ENCODE results near the gene SESN2.

DNA sequence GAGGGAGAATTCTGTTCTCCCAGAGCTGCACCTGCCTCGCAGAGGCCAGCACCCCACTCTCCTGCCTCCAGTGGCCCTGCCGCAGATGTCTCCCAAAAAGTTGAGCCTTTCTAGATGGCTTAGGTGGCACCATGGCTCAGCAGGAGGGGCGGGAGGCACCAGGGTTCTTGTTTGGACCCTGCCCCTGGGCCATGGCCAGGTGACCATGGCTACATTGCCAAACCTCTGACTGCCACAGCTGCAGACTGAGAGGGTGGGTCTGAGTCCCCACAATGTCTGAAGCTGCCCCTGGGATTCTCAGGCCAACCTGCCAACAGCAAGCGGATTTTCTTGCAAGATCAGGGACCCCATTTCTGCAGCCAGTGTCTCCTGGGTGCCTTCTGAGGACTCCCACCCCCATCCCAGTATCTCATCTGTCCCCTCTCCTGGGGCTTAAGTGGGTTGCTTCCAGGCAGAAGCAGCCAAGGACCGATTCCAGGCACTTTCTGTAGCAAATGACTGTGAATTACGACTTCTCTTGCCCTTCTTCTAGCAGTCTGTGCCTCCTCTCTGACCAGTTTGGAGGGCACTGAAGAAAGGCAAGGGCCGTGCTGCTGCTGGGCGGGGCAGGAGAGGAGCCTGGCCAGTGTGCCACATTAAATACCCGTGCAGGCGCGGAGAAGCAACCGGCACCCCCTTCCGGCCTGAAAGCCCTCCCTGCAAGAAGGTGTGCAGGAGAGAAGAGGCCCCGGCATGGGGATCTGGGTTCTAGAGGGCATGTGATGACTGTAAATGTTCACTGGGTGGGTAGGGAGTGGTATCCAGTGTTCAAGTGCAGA lies 22.5 kb downstream of the SESN2 start:
- TF ChIP-seq, protein P1, sequence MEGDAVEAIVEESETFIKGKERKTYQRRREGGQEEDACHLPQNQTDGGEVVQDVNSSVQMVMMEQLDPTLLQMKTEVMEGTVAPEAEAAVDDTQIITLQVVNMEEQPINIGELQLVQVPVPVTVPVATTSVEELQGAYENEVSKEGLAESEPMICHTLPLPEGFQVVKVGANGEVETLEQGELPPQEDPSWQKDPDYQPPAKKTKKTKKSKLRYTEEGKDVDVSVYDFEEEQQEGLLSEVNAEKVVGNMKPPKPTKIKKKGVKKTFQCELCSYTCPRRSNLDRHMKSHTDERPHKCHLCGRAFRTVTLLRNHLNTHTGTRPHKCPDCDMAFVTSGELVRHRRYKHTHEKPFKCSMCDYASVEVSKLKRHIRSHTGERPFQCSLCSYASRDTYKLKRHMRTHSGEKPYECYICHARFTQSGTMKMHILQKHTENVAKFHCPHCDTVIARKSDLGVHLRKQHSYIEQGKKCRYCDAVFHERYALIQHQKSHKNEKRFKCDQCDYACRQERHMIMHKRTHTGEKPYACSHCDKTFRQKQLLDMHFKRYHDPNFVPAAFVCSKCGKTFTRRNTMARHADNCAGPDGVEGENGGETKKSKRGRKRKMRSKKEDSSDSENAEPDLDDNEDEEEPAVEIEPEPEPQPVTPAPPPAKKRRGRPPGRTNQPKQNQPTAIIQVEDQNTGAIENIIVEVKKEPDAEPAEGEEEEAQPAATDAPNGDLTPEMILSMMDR (IDR thresholded peaks at IDR 0.05; ENCODE audit: low read depth, low read length), result no peak
- TF ChIP-seq EZH2phosphoT487 (IDR thresholded peaks at IDR 0.05; ENCODE audit: low read depth), result no peak
